ENCODE results near the gene UBA7.
"Not testable (repeated sequence)": the region's sequence is repeated elsewhere in the genome, so short reads cannot be mapped to it uniquely, and the experiment has no call there.

Gene UBA7

GRCh38 chr3:49785565-49786356 lies 28.0 kb downstream of the UBA7 start:
- no peak for DNase-seq

- DNase-seq: not testable (repeated sequence)
Observed at GRCh38 chr3:49782277-49782676, 31.5 kb downstream of the UBA7 start.

GRCh38 chr3:49781415-49782199 lies 32.1 kb downstream of the UBA7 start:
- DNase-seq: no peak

GRCh38 chr3:49780975-49781365 lies 32.8 kb downstream of the UBA7 start:
- DNase-seq: not testable (repeated sequence)

- no peak for DNase-seq
Observed at GRCh38 chr3:49780080-49780974, 33.4 kb downstream of the UBA7 start.

- DNase-seq: no peak
Observed at GRCh38 chr3:49779358-49780079, 34.2 kb downstream of the UBA7 start.

- not testable (repeated sequence) for DNase-seq
Observed at GRCh38 chr3:49776101-49776500, 37.7 kb downstream of the UBA7 start.

- no peak for DNase-seq
Observed at GRCh38 chr3:49775538-49775937, 38.2 kb downstream of the UBA7 start.

- DNase-seq: no peak
Observed at GRCh38 chr3:49772703-49773102, 41.0 kb downstream of the UBA7 start.

GRCh38 chr3:49771340-49771938 lies 42.3 kb downstream of the UBA7 start:
- DNase-seq: no peak

- no peak for DNase-seq
Observed at GRCh38 chr3:49769926-49770325, 43.8 kb downstream of the UBA7 start.

GRCh38 chr3:49769286-49769915 lies 44.4 kb downstream of the UBA7 start:
- DNase-seq: no peak

- no peak for DNase-seq
Observed at GRCh38 chr3:49763981-49764380, 49.8 kb downstream of the UBA7 start.

- DNase-seq: no peak
Observed at GRCh38 chr3:49761661-49762060, 52.1 kb downstream of the UBA7 start.

- no peak for DNase-seq
Observed at GRCh38 chr3:49759226-49759625, 54.5 kb downstream of the UBA7 start.

- DNase-seq: no peak
Observed at GRCh38 chr3:49757197-49757596, 56.6 kb downstream of the UBA7 start.

GRCh38 chr3:49756036-49756435 lies 57.7 kb downstream of the UBA7 start:
- DNase-seq: no peak
